Measurements from ENCODE around the gene MED7. TPM values are rescaled to one million over a fixed set of nuclear protein-coding genes. Genes with fewer than 3 reads are reported as not detected.

Gene MED7
- total RNA-seq, 1 donor from 2014 or later = 9.5 TPM

- Mint-ChIP-seq H3K27me3 (ENCODE audit: unreplicated experiment) (no peaks in the 10 kb centered on the region), H3K4me1 (ENCODE audit: unreplicated experiment) (peaks cover 2% of the 10 kb centered on the region), H3K4me3 (ENCODE audit: unreplicated experiment) (no peak overlapping the region), H3K9me3 (ENCODE audit: unreplicated experiment) (no peaks in the 10 kb centered on the region), H3K36me3 (ENCODE audit: low read depth, unreplicated experiment) (peaks cover under 1% of the 10 kb centered on the region), H3K27ac (ENCODE audit: unreplicated experiment) (no peak overlapping the region)
- TF ChIP-seq CTCF (IDR thresholded peaks at IDR 0.05; ENCODE audit: unreplicated experiment) = no peak
- no peak for DNase-seq (ENCODE audit: low spot score)
Observed at GRCh38 chr5:157137691-157138090, 5.0 kb downstream of the MED7 start.

GRCh38 chr5:157132281-157132612 is 10.4 kb downstream of the MED7 start:
- DNase-seq (ENCODE audit: low spot score) = no peak
- Mint-ChIP-seq H3K4me3 (ENCODE audit: unreplicated experiment) (no peak overlapping the region), H3K4me1 (ENCODE audit: unreplicated experiment) (no peaks in the 10 kb centered on the region), H3K36me3 (ENCODE audit: low read depth, unreplicated experiment) (no peaks in the 10 kb centered on the region), H3K9me3 (ENCODE audit: unreplicated experiment) (no peaks in the 10 kb centered on the region), H3K27ac (ENCODE audit: unreplicated experiment) (no peak overlapping the region), H3K27me3 (ENCODE audit: unreplicated experiment) (no peaks in the 10 kb centered on the region)
- TF ChIP-seq CTCF (IDR thresholded peaks at IDR 0.05; ENCODE audit: unreplicated experiment) = no peak

GRCh38 chr5:157130925-157131324 is 11.7 kb downstream of the MED7 start:
- no peak for TF ChIP-seq CTCF (IDR thresholded peaks at IDR 0.05; ENCODE audit: unreplicated experiment)
- no peak overlapping the region for H3K4me3 Mint-ChIP-seq (ENCODE audit: unreplicated experiment)
- DNase-seq (ENCODE audit: low spot score) = no peak
- H3K36me3 Mint-ChIP-seq (ENCODE audit: low read depth, unreplicated experiment) = no peaks in the 10 kb centered on the region
- no peak overlapping the region for H3K27ac Mint-ChIP-seq (ENCODE audit: unreplicated experiment)
- H3K9me3 Mint-ChIP-seq (ENCODE audit: unreplicated experiment) = no peaks in the 10 kb centered on the region
- no peaks in the 10 kb centered on the region for H3K27me3 Mint-ChIP-seq (ENCODE audit: unreplicated experiment)
- no peaks in the 10 kb centered on the region for H3K4me1 Mint-ChIP-seq (ENCODE audit: unreplicated experiment)

GRCh38 chr5:157121709-157122108 is 21.0 kb downstream of the MED7 start:
- Mint-ChIP-seq H3K27ac (ENCODE audit: unreplicated experiment) (no peak overlapping the region), H3K4me3 (ENCODE audit: unreplicated experiment) (no peak overlapping the region), H3K27me3 (ENCODE audit: unreplicated experiment) (peaks cover 3% of the 10 kb centered on the region), H3K9me3 (ENCODE audit: unreplicated experiment) (no peaks in the 10 kb centered on the region), H3K36me3 (ENCODE audit: low read depth, unreplicated experiment) (no peaks in the 10 kb centered on the region), H3K4me1 (ENCODE audit: unreplicated experiment) (no peaks in the 10 kb centered on the region)
- no peak for TF ChIP-seq CTCF (IDR thresholded peaks at IDR 0.05; ENCODE audit: unreplicated experiment)
- no peak for DNase-seq (ENCODE audit: low spot score)

GRCh38 chr5:157120102-157120501 is 22.6 kb downstream of the MED7 start:
- no peaks in the 10 kb centered on the region for H3K9me3 Mint-ChIP-seq (ENCODE audit: unreplicated experiment)
- H3K4me3 Mint-ChIP-seq (ENCODE audit: unreplicated experiment) = no peak overlapping the region
- no peaks in the 10 kb centered on the region for H3K4me1 Mint-ChIP-seq (ENCODE audit: unreplicated experiment)
- no peaks in the 10 kb centered on the region for H3K36me3 Mint-ChIP-seq (ENCODE audit: low read depth, unreplicated experiment)
- no peak for DNase-seq (ENCODE audit: low spot score)
- no peak overlapping the region for H3K27ac Mint-ChIP-seq (ENCODE audit: unreplicated experiment)
- TF ChIP-seq CTCF (IDR thresholded peaks at IDR 0.05; ENCODE audit: unreplicated experiment) = no peak
- peaks cover 3% of the 10 kb centered on the region for H3K27me3 Mint-ChIP-seq (ENCODE audit: unreplicated experiment)

All from endothelial cell (in vitro differentiated cells).